Right cardiac atrium (tissue), 5 donors: Measurements from ENCODE around the gene ZNF281. TPM values are rescaled to one million over a fixed set of nuclear protein-coding genes. Genes with fewer than 3 reads are reported as not detected.
"Not testable (repeated sequence)": the region's sequence is repeated elsewhere in the genome, so short reads cannot be mapped to it uniquely, and the experiment has no call there.

Experiments used
- ATAC-seq, 2 donors: fragments of 200-7000 bp; cut with Tn5 transposase; one replicate each; pipeline versions ENCODE4 v1.8.0 to v1.9.1; 2020; ENCODE audit warnings: moderate library complexity in 2 of 2, mild to moderate bottlenecking in 1 of 2
- DNase-seq, 3 donors: peaks; one replicate each; pipeline ENCODE4 v3.0.0-alpha.2; 2020
- H3K27ac ChIP-seq: one replicate; pipeline ENCODE4 v1.5.1; 2013; ENCODE audit warnings: mild to moderate bottlenecking, low read length, control low read depth, moderate library complexity
- H3K27me3 ChIP-seq: one replicate; pipeline ENCODE4 v1.6.1; 2013; ENCODE audit not compliant: control insufficient read depth, insufficient read depth
- H3K4me1 ChIP-seq: one replicate; pipeline ENCODE4 v1.6.1; 2013; ENCODE audit warnings: low read length; ENCODE audit not compliant: control insufficient read depth, insufficient read depth
- H3K4me3 ChIP-seq: one replicate; pipeline ENCODE4 v1.5.1; 2013; ENCODE audit warnings: low read length, control low read depth
- H3K9me3 ChIP-seq: one replicate; pipeline ENCODE4 v1.6.1; 2013; ENCODE audit warnings: low read length; ENCODE audit not compliant: control insufficient read depth
- WGBS: extraction: QIAGEN DNeasy Blood & Tissue Kit; methylation state at CpG from one replicate; pipeline ENCODE4 v1.1.7; 2013; 5-methylcytosine and 5-hydroxymethylcytosine counted together
- intact Hi-C, 4 donors: fragments of 100-400 bp; cut with DNase I; formaldehyde crosslinking; loops; one replicate each; pipeline versions ENCODE4 v1.11.0 to v1.14.0; 2022 to 2023
- polyA plus RNA-seq: library from polyadenylated mRNA; stranded (reverse); fragments of 200-250 nt; gene quantifications from one replicate; pipeline ENCODE4 v1.2.3, GENCODE V29; 2013
- total RNA-seq, 4 donors: library from RNA; stranded (reverse); fragmentation: NEBNext Ultra II Directional; extraction: Animal tissue kit (Norgen Biotek cat#: 25700); gene quantifications; one replicate each; pipeline ENCODE4 v1.2.1, GENCODE V29; 2021
- donor health status: healthy with polysubstance abuse.
- donor health status: DM: no; HTN: yes; CAD: no.
- donor health status: DM: no; HTN: no; CAD: no.
- donor health status: DM: no; HTN: yes; CAD: no; lungs with severe emphysema.
- donor health status: DM: yes; HTN: yes; CAD: no.

ZNF281 gene
- total and polyA plus RNA-seq, 5 donors, result 4.0 to 9.2 (median 9.0) TPM

DNA sequence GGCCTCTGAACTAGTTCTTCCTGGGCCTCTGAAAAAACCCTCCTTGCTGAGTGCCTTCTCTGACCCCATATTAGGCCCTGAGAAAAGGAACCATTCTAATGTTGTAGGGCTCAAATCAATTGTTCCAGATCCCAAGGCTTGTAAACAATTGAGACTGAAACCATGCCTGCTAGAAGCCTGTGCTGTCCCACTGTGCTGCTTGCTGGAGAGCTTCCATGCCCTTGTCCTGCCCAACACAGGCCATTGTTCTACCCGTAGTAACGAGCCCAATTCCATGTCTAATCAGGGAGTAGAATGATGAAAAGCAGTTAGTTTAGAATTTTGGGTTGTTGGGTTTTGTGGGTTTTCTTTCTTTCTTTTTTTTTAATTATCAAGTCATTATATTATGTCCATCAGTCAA lies 47.4 kb downstream of the ZNF281 start:
- H3K9me3 ChIP-seq, result no peaks in the 10 kb centered on the region
- DNase-seq, result no peak
- no peak overlapping the region for H3K4me3 ChIP-seq
- ATAC-seq, result no peak
- H3K4me1 ChIP-seq, result no peaks in the 10 kb centered on the region
- intact Hi-C loops, result no loop called here
- H3K27me3 ChIP-seq, result no peaks in the 10 kb centered on the region
- WGBS, result 90% methylated on average over 2 of the region's 2 CpGs
- H3K27ac ChIP-seq, result no peak overlapping the region

DNA sequence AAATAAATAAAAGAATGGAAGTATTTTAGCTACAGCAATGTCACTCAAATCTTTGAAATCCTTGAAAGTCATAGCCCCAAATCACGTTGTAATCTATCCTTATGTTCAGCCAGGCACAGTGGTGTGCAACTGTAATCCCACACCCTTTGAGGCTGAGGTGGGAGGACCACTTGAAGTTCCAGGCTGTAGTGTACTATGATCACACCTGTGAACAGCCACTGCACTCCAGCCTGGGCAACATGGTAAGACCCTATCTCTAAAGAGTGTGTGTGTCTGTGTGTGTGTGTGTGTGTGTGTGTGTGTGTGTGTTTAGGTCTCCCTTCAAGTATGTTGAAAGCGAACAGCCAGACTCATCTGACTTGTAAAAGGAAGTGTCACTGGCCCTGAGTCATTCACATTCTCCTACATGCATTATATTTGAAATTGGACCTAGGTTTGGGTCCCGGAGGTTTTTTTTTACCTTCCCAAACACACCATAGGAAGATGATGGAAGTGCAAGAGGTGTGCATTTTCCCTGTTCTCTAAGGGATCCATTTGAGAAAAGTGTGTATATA lies 50.1 kb downstream of the ZNF281 start:
- no peaks in the 10 kb centered on the region for H3K4me1 ChIP-seq
- intact Hi-C loops, result no loop called here
- H3K9me3 ChIP-seq, result no peaks in the 10 kb centered on the region
- no peak overlapping the region for H3K4me3 ChIP-seq
- no peak overlapping the region for H3K27ac ChIP-seq
- ATAC-seq (no peak), DNase-seq (no peak)
- no peaks in the 10 kb centered on the region for H3K27me3 ChIP-seq
- WGBS, result 61% methylated on average over 3 of the region's 3 CpGs

DNA sequence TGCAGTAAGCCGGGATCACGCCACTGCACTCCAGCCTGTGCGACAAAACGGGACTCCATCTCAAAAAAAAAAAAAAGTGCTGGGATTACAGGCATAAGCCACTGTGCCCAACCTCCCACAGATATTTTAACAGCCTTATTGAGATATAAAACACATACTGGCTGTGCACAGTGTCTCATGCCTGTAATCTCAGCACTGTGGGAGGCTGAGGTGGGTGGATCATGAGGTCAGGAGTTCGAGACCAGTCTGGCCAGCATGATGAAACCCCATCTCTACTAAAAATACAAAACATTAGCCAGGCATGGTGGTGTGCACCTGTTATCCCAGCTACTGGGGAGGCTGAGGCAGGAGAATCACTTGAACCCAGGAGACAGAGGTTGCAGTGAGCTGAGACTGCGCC lies 51.9 kb downstream of the ZNF281 start:
- DNase-seq, intact Hi-C loops, H3K27ac ChIP-seq, H3K9me3 ChIP-seq, H3K4me1 ChIP-seq, ATAC-seq, H3K4me3 ChIP-seq, H3K27me3 ChIP-seq: not testable (repeated sequence)
- 77% methylated on average over 6 of the region's 6 CpGs for WGBS

DNA sequence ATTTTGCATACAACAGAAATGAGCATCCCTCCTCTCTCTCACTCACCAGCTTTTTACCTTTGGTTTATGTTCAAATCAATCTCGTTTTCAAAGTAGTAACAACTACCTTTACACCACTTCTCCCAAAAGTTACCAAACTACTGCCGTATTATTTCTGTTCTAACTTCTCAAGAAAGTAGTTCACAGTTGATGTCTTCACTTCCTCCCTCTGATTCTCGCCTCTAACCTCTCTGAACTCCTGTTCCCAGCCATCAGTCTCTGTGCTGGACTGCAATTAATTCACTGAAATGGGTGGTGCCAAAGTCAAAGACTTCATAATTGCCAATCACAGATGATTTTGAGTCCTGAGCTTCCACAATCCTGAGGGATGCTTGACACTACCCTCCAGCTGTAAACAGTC lies 54.0 kb downstream of the ZNF281 start:
- no peaks in the 10 kb centered on the region for H3K9me3 ChIP-seq
- no peak overlapping the region for H3K27ac ChIP-seq
- no peak for ATAC-seq
- DNase-seq, result no peak
- intact Hi-C loops, result no loop called here
- H3K4me1 ChIP-seq, result peaks cover 1% of the 10 kb centered on the region
- H3K27me3 ChIP-seq, result no peaks in the 10 kb centered on the region
- no peak overlapping the region for H3K4me3 ChIP-seq
- 83% methylated on average over 3 of the region's 3 CpGs for WGBS

Other genes starting within 250 kb of the ZNF281 start
- under 1 TPM; 0.08 to 0.37 (median 0.19) TPM for gene KIF14, start 210.7 kb upstream of the ZNF281 start, total RNA-seq
- gene KIF14, start 210.7 kb upstream of the ZNF281 start, polyA plus RNA-seq, result 0.02 TPM